OCI-LY1 (cell line): ENCODE data around the gene CDK13.

Source experiments
- CTCF ChIP-seq: fragments of 200-600 bp; sonication (generic), shearing (Covaris generic); IDR thresholded peaks from 2 replicates; pipeline ENCODE4 v1.5.1; 2017; ENCODE audit warnings: mild to moderate bottlenecking, antibody characterized with exemption, low read length, moderate library complexity, mixed read lengths
- EZH2 ChIP-seq: fragments of 200-600 bp; sonication (generic), shearing (Covaris generic); IDR thresholded peaks from 2 replicates; pipeline ENCODE4 v1.8.0; 2017; ENCODE audit warnings: borderline replicate concordance, mixed run types, mild to moderate bottlenecking, antibody characterized with exemption, low read length, moderate library complexity, mixed read lengths

- TF ChIP-seq CTCF (no peak), EZH2 (no peak)
These were observed 187.5 kb downstream of the CDK13 start for GRCh38 chr7:40137563-40137962.
